Mesothelial cell of epicardium (in vitro differentiated cells): ENCODE results near the gene B4GAT1. TPM values are rescaled to one million over a fixed set of nuclear protein-coding genes. Genes with fewer than 3 reads are reported as not detected.

Source experiments
- DNase-seq, 2 experiments: peaks; one replicate each; pipeline ENCODE4 v3.0.0; 2021; ENCODE audit warnings: low spot score in 2 of 2; ENCODE audit not compliant: unreplicated experiment in 2 of 2
- H3K27ac Mint-ChIP-seq: 2 replicates; pipeline ENCODE4 v1.8.0; 2021; ENCODE audit warnings: mixed read lengths
- H3K27me3 Mint-ChIP-seq: 2 replicates; pipeline ENCODE4 v1.8.0; 2021; ENCODE audit warnings: low read depth, mixed read lengths
- H3K36me3 Mint-ChIP-seq: 2 replicates; pipeline ENCODE4 v1.8.0; 2021; ENCODE audit warnings: mixed read lengths
- H3K4me1 Mint-ChIP-seq: 2 replicates; pipeline ENCODE4 v1.8.0; 2021; ENCODE audit warnings: mixed read lengths
- H3K4me3 Mint-ChIP-seq: 2 replicates; pipeline ENCODE4 v1.8.0; 2021; ENCODE audit warnings: mild to moderate bottlenecking, moderate library complexity, mixed read lengths
- H3K9me3 Mint-ChIP-seq: 2 replicates; pipeline ENCODE4 v1.8.0; 2021; ENCODE audit warnings: mixed read lengths
- total RNA-seq: library from RNA; stranded (reverse); gene quantifications from 3 replicates; pipeline ENCODE4 v1.2.1, GENCODE V29; 2021
- TF ChIP-seq, protein P1 (sequence below): fragments of 200-600 bp; sonication (generic); IDR thresholded peaks from one replicate; pipeline ENCODE4 v1.5.0; 2021; ENCODE audit warnings: antibody characterized with exemption; ENCODE audit not compliant: unreplicated experiment

The B4GAT1 gene
- total RNA-seq, 1 donor from 2014 or later: 30.2 TPM

DNA sequence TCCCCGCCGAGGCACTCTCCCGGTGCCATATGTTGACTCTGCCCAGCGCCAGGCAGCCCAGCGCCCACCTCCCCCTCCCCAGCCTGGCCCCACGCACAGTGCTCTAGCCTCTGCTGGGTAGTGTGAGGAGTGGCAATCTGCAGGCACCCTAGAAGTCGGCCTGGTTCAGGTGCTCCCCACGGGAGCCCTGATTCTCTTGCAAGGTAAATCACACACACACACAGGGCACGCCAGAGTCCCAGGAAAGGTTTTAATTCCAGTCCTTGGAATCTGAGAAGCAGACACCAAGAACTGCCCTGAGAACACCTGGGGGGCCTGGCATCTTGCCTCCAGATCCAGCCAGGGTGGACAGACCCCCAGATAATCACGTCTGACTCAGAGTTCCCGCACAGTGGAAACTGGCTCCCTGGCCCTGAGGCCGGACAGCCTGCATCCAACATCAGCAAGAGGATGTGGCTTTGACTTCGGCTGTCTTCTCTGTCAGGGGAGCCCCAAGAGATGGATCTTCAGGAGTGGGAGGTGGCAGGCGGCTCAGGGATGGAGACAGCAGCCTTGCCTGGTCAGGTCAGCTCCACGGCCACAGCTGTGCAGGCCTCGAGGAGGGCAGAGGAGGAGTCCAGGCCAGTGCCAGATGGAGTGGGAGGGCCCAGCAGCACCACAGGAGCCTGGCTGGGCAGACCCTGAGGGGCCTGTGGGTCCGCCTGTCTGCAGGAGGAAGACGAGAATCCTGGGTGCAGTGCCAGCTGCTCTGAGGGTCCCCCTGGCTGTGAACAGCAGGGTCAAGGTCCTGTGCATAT lies 10.1 kb downstream of the B4GAT1 start:
- Mint-ChIP-seq H3K36me3 (peaks cover 2% of the 10 kb centered on the region), H3K27me3 (peaks cover 7% of the 10 kb centered on the region), H3K9me3 (no peaks in the 10 kb centered on the region), H3K4me3 (peak overlapping the region; percentile 93), H3K4me1 (peaks cover 15% of the 10 kb centered on the region), H3K27ac (no peak overlapping the region)
- TF ChIP-seq, protein P1, sequence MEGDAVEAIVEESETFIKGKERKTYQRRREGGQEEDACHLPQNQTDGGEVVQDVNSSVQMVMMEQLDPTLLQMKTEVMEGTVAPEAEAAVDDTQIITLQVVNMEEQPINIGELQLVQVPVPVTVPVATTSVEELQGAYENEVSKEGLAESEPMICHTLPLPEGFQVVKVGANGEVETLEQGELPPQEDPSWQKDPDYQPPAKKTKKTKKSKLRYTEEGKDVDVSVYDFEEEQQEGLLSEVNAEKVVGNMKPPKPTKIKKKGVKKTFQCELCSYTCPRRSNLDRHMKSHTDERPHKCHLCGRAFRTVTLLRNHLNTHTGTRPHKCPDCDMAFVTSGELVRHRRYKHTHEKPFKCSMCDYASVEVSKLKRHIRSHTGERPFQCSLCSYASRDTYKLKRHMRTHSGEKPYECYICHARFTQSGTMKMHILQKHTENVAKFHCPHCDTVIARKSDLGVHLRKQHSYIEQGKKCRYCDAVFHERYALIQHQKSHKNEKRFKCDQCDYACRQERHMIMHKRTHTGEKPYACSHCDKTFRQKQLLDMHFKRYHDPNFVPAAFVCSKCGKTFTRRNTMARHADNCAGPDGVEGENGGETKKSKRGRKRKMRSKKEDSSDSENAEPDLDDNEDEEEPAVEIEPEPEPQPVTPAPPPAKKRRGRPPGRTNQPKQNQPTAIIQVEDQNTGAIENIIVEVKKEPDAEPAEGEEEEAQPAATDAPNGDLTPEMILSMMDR: no peak
- DNase-seq: no peak

DNA sequence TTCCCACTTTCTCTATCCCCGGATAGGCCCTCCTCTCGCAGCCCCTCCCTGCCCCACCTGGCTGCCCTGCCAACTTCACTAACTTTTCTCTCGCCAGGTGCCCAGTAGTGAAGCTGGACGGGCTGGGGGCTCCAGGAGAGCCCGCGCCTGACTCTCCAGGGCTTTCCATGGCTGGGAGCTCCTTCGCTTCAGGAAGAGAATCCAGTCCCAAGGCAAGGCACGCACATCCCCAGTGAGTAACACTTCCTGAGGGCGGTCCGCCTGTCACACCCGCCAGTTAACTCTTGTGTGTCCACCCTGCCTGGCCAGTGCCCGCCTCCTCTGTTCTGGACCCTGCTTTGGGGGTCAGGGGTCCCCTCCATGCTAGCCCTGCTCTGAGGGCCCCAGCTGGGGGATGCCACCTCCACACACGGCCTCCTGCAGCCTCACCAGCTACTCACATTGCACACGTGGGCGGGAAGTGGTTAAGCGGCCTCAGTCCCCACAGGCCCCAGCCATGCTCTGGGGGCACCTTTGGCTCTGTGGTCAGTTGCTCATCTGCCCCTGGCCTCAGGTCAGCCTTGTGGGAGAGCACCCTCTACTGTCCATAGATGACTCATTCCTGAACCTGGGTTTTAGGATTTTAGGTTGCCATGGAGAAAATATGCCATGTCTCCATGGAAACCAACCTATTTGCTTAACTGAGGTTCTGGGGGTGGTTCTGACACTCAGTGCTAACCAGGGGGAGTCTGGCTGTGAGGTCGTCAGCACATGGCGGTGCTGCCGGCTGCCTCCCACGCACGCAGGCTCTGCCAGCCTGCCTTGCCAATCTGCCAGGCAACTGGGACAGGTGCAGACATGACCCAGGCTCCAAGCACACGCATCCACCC lies 11.0 kb downstream of the B4GAT1 start, which contains the start of gene RIN1:
RIN1 (minus strand) TSS at position 201 of the 869 bp plus-strand sequence; CDS start at position 169, 32 bp downstream.
- Mint-ChIP-seq H3K36me3 (peaks cover 2% of the 10 kb centered on the region), H3K4me3 (peak within 1 kb of the TSS; percentile 93), H3K27me3 (peaks cover 7% of the 10 kb centered on the region), H3K4me1 (peaks cover 15% of the 10 kb centered on the region), H3K9me3 (no peaks in the 10 kb centered on the region), H3K27ac (peak within 1 kb of the TSS; percentile 94)
- TF ChIP-seq, protein P1: no peak
- no peak for DNase-seq

GRCh38 chr11:66335531-66336233 lies 11.7 kb downstream of the B4GAT1 start:
- Mint-ChIP-seq H3K4me1 (peaks cover 15% of the 10 kb centered on the region), H3K27ac (peak overlapping the region; percentile 94), H3K36me3 (peaks cover 2% of the 10 kb centered on the region), H3K9me3 (no peaks in the 10 kb centered on the region), H3K27me3 (peaks cover 7% of the 10 kb centered on the region), H3K4me3 (peak overlapping the region; percentile 93)
- TF ChIP-seq, protein P1: no peak
- no peak for DNase-seq

DNA sequence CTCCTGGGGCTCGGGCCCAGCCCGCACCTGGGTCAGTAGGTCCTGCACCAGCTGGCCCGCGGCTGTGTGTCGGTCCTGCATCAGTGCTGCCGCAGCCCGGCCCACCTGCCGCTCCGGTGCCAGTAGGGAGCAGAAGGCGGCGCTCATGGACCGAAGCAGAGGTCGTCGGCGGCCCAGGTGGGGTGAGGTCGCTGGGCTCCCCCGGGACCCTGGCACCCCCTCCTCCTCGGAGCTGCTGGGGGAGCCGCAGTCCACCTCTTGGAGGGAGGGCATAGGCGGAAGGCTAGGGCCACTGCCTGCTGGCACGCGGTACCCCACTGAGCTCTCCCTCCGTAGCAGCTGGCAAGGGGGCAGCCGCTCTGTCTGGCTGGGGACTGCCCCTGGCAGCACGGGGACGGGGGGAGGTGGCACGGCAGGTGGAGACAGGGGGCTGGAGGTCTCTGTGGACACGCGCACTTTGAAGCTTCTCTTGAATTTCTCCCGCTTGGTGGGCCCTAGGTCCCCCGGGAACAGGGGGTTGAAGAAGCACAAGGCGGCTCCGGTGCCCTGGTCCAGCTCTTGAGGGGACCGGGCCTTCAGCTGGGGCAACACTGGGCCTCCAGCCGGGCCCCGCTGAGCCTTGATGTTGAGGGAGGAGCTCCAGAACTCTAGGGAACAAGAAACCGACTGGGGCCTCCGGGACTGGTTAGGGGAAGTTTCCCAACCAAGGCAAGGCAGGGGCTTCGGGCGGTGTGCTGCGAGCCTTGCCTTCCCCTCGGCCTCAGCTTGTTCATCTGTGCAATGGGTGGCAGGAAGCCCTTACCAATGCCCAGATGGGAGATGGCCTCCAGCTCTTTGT lies 12.6 kb downstream of the B4GAT1 start:
- DNase-seq: no peak
- Mint-ChIP-seq H3K4me1 (peaks cover 15% of the 10 kb centered on the region), H3K27me3 (peaks cover 7% of the 10 kb centered on the region), H3K4me3 (peak overlapping the region; percentile 64), H3K27ac (no peak overlapping the region), H3K36me3 (no peaks in the 10 kb centered on the region), H3K9me3 (no peaks in the 10 kb centered on the region)
- TF ChIP-seq, protein P1: no peak
